Smooth muscle cell (in vitro differentiated cells): ENCODE data around the gene ZKSCAN7. TPM values are rescaled to one million over a fixed set of nuclear protein-coding genes. Genes with fewer than 3 reads are reported as not detected.
"Not testable (repeated sequence)": the region's sequence is repeated elsewhere in the genome, so short reads cannot be mapped to it uniquely, and the experiment has no call there.

Source experiments
- DNase-seq: peaks from one replicate; lab custom pipeline; 2025; ENCODE audit not compliant: unreplicated experiment; lab: John Stamatoyannopoulos, UW
- H2AFZ ChIP-seq: fragments of 200-600 bp; sonication (generic); 2 replicates; pipeline ENCODE4 v1.6.0; 2016; ENCODE audit warnings: antibody characterized with exemption, low read depth, mild to moderate bottlenecking
- H3F3A ChIP-seq: fragments of 200-600 bp; sonication (generic); 2 replicates; pipeline ENCODE4 v1.6.0; 2017; ENCODE audit warnings: antibody characterized with exemption, low read depth
- H3K27ac ChIP-seq: fragments of 200-600 bp; sonication (generic); 2 replicates; pipeline ENCODE4 v1.5.1; 2016; ENCODE audit warnings: low read depth, mild to moderate bottlenecking
- H3K27me3 ChIP-seq: fragments of 200-600 bp; sonication (generic); 2 replicates; pipeline ENCODE4 v1.6.1; 2016; ENCODE audit warnings: low read depth, mild to moderate bottlenecking
- H3K36me3 ChIP-seq: fragments of 200-600 bp; sonication (generic); 2 replicates; pipeline ENCODE4 v1.5.1; 2016; ENCODE audit warnings: low read depth
- H3K4me1 ChIP-seq: fragments of 200-600 bp; sonication (generic); 2 replicates; pipeline ENCODE4 v1.5.1; 2016; ENCODE audit warnings: low read depth
- H3K4me2 ChIP-seq: fragments of 200-600 bp; sonication (generic); 2 replicates; pipeline ENCODE4 v1.6.0; 2016; ENCODE audit warnings: mild to moderate bottlenecking
- H3K4me3 ChIP-seq: fragments of 200-600 bp; sonication (generic); 2 replicates; pipeline ENCODE4 v1.5.1; 2016; ENCODE audit warnings: mild to moderate bottlenecking
- H3K79me2 ChIP-seq: fragments of 200-600 bp; sonication (generic); 2 replicates; pipeline ENCODE4 v1.6.0; 2016; ENCODE audit warnings: low read depth, mild to moderate bottlenecking
- H3K9ac ChIP-seq: fragments of 200-600 bp; sonication (generic); 2 replicates; pipeline ENCODE4 v1.6.0; 2016; ENCODE audit warnings: low read depth
- H3K9me3 ChIP-seq: fragments of 200-600 bp; sonication (generic); replicated peaks from 2 replicates; pipeline ENCODE4 v1.5.1; 2016; ENCODE audit warnings: low read depth
- H4K20me1 ChIP-seq: fragments of 200-600 bp; sonication (generic); 2 replicates; pipeline ENCODE4 v1.6.0; 2016; ENCODE audit warnings: low read depth
- WGBS: methylation state at CpG from one replicate; pipeline ENCODE4 v1.1.7; 2016; ENCODE audit warnings: low lambda C conversion rate; 5-methylcytosine and 5-hydroxymethylcytosine counted together
- polyA plus RNA-seq: library from polyadenylated mRNA; unstranded; fragments of >200 nt; fragmentation: Nextera tagmentation; extraction: Ambion mirVana; gene quantifications from 2 replicates; pipeline ENCODE4 v1.2.1, GENCODE V29; 2016
- total RNA-seq: library from RNA; depleted of rRNA; stranded (reverse); fragments of >200 nt; gene quantifications from 2 replicates; pipeline ENCODE4 v1.2.3, GENCODE V29; 2014
- TF ChIP-seq, protein P1 (sequence below): fragments of 200-600 bp; sonication (generic); IDR thresholded peaks from 2 replicates; pipeline ENCODE4 v1.5.1; 2017; ENCODE audit warnings: borderline replicate concordance, mild to moderate bottlenecking, antibody characterized with exemption; ENCODE audit not compliant: insufficient read depth, poor library complexity, severe bottlenecking

Gene ZKSCAN7
- total and polyA plus RNA-seq, 2 experiments from 2014 or later: 4.6 to 5.6 TPM

DNA sequence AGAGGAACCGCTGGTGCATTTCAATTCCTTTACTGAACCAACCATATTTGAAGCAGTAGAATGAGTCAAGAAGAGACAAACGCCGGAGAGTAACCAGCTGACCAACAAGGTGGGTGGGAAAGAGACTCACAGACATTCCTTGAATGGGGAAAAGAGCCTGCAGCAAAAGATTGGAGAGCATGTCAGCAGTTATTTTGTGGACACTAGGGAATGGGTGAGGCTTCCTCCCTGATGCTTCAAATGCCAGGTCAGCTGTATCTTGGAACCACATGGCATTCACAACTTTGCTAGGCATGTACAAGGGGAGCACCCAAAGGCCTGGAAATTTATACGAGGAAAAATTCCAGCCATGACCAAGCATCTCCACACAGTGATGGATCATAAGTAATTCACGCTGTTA lies 29.9 kb upstream of the ZKSCAN7 start:
- no peak for DNase-seq
- WGBS: 71% methylated on average over 5 of the region's 5 CpGs

DNA sequence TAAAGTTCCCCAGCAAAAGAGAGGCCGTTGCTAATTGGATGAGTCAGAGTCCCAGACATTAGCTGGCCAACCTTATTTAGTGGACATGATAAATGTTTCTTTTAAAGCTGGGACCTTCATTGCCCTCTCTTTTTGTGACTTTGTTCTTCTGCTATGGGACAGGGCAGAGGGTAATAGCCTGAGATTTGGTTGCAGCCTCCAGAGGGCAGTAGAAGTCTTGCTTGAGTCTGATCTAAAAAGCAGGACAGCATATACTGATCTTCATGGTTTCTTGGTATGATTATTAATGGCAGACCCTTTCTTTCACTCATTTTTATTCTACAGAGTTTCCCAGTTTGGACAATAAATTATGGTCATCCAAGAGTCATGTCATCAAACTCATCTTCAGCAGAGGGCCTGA lies 25.1 kb upstream of the ZKSCAN7 start:
- TF ChIP-seq, protein P1, sequence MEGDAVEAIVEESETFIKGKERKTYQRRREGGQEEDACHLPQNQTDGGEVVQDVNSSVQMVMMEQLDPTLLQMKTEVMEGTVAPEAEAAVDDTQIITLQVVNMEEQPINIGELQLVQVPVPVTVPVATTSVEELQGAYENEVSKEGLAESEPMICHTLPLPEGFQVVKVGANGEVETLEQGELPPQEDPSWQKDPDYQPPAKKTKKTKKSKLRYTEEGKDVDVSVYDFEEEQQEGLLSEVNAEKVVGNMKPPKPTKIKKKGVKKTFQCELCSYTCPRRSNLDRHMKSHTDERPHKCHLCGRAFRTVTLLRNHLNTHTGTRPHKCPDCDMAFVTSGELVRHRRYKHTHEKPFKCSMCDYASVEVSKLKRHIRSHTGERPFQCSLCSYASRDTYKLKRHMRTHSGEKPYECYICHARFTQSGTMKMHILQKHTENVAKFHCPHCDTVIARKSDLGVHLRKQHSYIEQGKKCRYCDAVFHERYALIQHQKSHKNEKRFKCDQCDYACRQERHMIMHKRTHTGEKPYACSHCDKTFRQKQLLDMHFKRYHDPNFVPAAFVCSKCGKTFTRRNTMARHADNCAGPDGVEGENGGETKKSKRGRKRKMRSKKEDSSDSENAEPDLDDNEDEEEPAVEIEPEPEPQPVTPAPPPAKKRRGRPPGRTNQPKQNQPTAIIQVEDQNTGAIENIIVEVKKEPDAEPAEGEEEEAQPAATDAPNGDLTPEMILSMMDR: peak; percentile 25
- H3K27ac ChIP-seq: no peak overlapping the region
- no peak overlapping the region for H3K9ac ChIP-seq
- H3K36me3 ChIP-seq: no peaks in the 10 kb centered on the region
- no peaks in the 10 kb centered on the region for H3K79me2 ChIP-seq
- 8% methylated on average over 1 of the region's 1 CpG for WGBS
- peaks cover 4% of the 10 kb centered on the region for H3K27me3 ChIP-seq
- DNase-seq: no peak
- H3F3A ChIP-seq: no peaks in the 10 kb centered on the region
- no peak overlapping the region for H3K4me2 ChIP-seq
- no peak overlapping the region for H3K4me3 ChIP-seq
- H3K4me1 ChIP-seq: no peaks in the 10 kb centered on the region
- H3K9me3 ChIP-seq: no peaks in the 10 kb centered on the region
- no peak overlapping the region for H2AFZ ChIP-seq
- H4K20me1 ChIP-seq: no peaks in the 10 kb centered on the region

More for the DNA sequence above, 29.9 kb upstream of the ZKSCAN7 start:
- Histone ChIP-seq H3K9me3 (no peaks in the 10 kb centered on the region), H3K4me2 (no peak overlapping the region), H3F3A (no peaks in the 10 kb centered on the region), H3K9ac (no peak overlapping the region), H3K79me2 (no peaks in the 10 kb centered on the region), H3K27me3 (peaks cover 4% of the 10 kb centered on the region), H3K4me3 (no peak overlapping the region), H3K4me1 (no peaks in the 10 kb centered on the region), H3K36me3 (no peaks in the 10 kb centered on the region), H3K27ac (no peak overlapping the region), H2AFZ (no peak overlapping the region), H4K20me1 (no peaks in the 10 kb centered on the region)
- TF ChIP-seq, protein P1: no peak

DNA sequence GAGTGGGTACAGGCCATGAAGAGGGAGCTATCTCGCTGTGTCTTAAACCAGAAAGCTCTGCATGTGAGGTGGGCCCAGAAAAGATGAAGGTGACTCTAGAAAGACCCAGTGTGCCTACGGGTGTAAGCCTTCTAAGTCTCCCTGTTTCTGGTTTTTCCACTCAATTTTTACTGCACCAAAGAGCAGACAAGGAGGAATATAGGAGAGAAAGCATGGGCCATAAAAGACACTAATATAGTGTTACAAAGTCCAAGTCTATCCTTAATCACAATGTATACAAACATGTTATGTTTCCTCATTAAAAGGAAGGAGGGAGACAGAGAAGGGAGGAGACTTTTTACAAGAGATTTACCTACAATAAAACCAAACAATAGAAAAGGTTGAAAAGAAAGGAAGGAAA lies 24.1 kb upstream of the ZKSCAN7 start:
- H3K36me3 ChIP-seq: no peaks in the 10 kb centered on the region
- no peaks in the 10 kb centered on the region for H3K79me2 ChIP-seq
- H3K9ac ChIP-seq: no peak overlapping the region
- no peak overlapping the region for H3K27ac ChIP-seq
- H3F3A ChIP-seq: no peaks in the 10 kb centered on the region
- no peaks in the 10 kb centered on the region for H3K9me3 ChIP-seq
- TF ChIP-seq, protein P1: no peak
- no peak overlapping the region for H3K4me3 ChIP-seq
- WGBS: 66% methylated on average over 2 of the region's 2 CpGs
- no peak for DNase-seq
- H4K20me1 ChIP-seq: no peaks in the 10 kb centered on the region
- H3K27me3 ChIP-seq: peaks cover 6% of the 10 kb centered on the region
- H2AFZ ChIP-seq: no peak overlapping the region
- H3K4me1 ChIP-seq: no peaks in the 10 kb centered on the region
- no peak overlapping the region for H3K4me2 ChIP-seq

DNA sequence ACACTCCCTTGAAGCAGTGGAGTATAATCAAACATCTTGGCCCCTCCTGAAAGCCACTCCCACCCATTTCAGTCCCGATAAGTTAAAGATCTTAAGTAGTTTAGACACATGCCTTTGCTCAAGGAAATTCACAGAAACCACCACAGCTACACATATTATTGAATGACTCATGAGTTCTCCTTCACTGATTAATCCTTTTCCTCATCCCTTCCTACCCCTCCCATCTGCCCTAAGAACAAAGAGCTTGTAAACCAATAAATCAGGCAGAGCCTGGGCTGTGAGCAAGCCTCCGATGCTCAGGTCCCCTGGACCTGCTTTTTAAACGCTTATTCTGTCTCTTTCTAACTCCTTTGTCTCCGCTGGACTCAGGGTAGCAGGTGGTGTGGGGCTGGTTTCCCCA lies 20.3 kb upstream of the ZKSCAN7 start:
- not testable (repeated sequence) for H3K36me3 ChIP-seq, H3K79me2 ChIP-seq, H3K9ac ChIP-seq, H4K20me1 ChIP-seq, H3K4me1 ChIP-seq, H3K27ac ChIP-seq, H3K4me2 ChIP-seq, H3K9me3 ChIP-seq, H3K4me3 ChIP-seq, H2AFZ ChIP-seq, H3F3A ChIP-seq, DNase-seq
- peaks cover 37% of the 10 kb centered on the region for H3K27me3 ChIP-seq
- 40% methylated on average over 4 of the region's 4 CpGs for WGBS
